ENCODE results near the gene FHOD3. TPM values are rescaled to one million over a fixed set of nuclear protein-coding genes. Genes with fewer than 3 reads are reported as not detected.

Gene FHOD3
- total RNA-seq, 1 donor from 2014 or later: 16.3 TPM

DNA sequence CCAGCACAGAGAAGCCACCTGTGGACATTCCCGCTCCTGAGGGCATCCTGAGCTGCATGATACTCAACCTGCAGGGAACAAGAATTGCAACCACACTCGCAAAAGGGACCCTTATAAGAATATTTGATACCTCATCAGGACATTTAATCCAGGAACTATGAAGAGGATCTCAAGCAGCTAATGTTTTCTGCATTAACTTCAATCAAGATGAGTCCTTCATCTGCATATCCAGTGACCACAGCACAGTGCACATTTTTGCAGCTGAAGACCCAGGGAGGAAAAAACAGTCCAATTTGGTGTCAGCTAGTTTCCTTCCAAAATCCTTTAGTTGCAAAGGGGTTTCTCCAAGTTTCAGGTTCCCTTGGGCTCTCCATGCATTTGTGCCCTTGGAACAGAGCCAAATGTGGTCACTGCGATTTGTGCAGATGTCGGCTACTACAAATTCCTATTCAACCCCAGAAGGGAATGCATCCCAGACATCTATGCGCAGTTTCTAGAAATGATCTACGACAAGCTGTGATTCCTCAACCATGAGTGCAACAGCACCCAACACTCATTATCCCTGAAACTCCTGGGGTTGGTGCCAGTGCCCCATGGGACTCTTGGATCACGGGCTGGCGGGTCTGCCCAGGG, 23.3 kb upstream of the FHOD3 start:
- Mint-ChIP-seq H3K36me3 (no peaks in the 10 kb centered on the region), H3K9me3 (no peaks in the 10 kb centered on the region), H3K4me3 (no peak overlapping the region), H3K27ac (no peak overlapping the region), H3K4me1 (no peaks in the 10 kb centered on the region), H3K27me3 (ENCODE audit: low read depth) (peaks cover 27% of the 10 kb centered on the region)
- TF ChIP-seq, protein P1, sequence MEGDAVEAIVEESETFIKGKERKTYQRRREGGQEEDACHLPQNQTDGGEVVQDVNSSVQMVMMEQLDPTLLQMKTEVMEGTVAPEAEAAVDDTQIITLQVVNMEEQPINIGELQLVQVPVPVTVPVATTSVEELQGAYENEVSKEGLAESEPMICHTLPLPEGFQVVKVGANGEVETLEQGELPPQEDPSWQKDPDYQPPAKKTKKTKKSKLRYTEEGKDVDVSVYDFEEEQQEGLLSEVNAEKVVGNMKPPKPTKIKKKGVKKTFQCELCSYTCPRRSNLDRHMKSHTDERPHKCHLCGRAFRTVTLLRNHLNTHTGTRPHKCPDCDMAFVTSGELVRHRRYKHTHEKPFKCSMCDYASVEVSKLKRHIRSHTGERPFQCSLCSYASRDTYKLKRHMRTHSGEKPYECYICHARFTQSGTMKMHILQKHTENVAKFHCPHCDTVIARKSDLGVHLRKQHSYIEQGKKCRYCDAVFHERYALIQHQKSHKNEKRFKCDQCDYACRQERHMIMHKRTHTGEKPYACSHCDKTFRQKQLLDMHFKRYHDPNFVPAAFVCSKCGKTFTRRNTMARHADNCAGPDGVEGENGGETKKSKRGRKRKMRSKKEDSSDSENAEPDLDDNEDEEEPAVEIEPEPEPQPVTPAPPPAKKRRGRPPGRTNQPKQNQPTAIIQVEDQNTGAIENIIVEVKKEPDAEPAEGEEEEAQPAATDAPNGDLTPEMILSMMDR (IDR thresholded peaks at IDR 0.05; ENCODE audit: unreplicated experiment): no peak
- no peak for DNase-seq (ENCODE audit: low spot score in 2 of 2, unreplicated experiment in 2 of 2)

DNA sequence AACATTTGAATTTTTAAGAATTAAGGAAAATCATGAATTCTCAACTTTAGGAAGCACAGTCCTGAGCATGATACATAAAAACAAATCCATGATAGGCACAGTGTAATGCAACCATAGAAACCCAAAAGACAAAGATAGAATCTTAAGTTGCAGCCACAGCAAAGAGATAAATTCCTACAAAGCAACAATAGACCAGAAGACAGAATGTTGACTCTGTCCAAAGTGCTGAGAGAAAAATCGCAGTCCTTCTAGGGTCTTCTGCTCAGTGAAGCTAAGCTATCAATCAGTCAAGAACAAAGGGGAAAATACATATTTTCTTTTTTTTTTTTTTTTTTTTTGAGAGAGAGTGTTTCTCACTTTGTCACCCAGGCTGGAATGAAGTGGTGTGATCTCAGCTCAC, 22.0 kb upstream of the FHOD3 start:
- Mint-ChIP-seq H3K4me3 (no peak overlapping the region), H3K9me3 (no peaks in the 10 kb centered on the region), H3K4me1 (no peaks in the 10 kb centered on the region), H3K36me3 (no peaks in the 10 kb centered on the region), H3K27me3 (ENCODE audit: low read depth) (peaks cover 40% of the 10 kb centered on the region), H3K27ac (no peak overlapping the region)
- no peak for DNase-seq (ENCODE audit: low spot score in 2 of 2, unreplicated experiment in 2 of 2)
- TF ChIP-seq, protein P1 (IDR thresholded peaks at IDR 0.05; ENCODE audit: unreplicated experiment): no peak

DNA sequence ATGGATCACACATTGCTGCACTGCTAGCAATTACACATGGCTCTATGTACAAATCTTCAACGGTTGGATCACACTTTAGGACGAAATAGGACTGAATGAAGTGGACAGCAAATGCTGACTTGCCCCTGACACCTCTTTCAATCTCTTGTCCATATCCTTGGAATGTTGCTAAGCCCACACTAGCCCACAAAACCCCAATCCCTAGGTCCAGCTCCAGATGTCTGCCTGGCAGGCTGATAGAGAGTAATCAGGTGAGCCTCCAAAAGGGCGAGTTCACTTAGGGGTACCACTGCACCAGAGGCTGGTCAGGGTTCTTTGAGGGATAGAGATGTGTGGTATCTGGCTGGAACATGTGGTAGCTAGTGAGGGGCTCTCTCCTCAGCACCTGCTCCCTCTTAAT, 18.5 kb upstream of the FHOD3 start:
- Mint-ChIP-seq H3K27ac (no peak overlapping the region), H3K27me3 (ENCODE audit: low read depth) (peaks cover 56% of the 10 kb centered on the region), H3K4me3 (no peak overlapping the region), H3K4me1 (no peaks in the 10 kb centered on the region), H3K9me3 (no peaks in the 10 kb centered on the region), H3K36me3 (no peaks in the 10 kb centered on the region)
- TF ChIP-seq, protein P1 (IDR thresholded peaks at IDR 0.05; ENCODE audit: unreplicated experiment): no peak
- DNase-seq (ENCODE audit: low spot score in 2 of 2, unreplicated experiment in 2 of 2): no peak

DNA sequence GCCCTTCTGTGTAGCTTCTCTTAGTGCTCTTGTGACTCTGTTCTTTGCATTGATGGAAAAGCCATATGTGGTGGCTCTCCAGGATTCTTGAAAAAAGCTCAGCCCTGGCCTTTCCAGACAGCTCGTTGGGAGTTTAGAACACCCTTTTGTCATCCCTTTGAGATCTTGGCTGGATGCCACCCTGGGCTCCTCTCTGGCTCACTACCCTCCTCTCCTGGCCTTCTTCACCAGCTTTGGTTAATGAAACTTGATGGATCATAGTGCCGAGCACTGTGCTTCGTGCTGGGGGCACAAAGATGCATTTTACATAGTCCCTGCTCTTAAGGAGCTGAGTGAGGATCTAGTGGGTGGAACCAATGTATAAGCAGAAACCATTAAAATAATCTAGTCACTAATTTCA, 15.6 kb upstream of the FHOD3 start:
- Mint-ChIP-seq H3K27me3 (ENCODE audit: low read depth) (peaks cover 52% of the 10 kb centered on the region), H3K4me1 (no peaks in the 10 kb centered on the region), H3K4me3 (no peak overlapping the region), H3K27ac (no peak overlapping the region), H3K36me3 (no peaks in the 10 kb centered on the region), H3K9me3 (no peaks in the 10 kb centered on the region)
- TF ChIP-seq, protein P1 (IDR thresholded peaks at IDR 0.05; ENCODE audit: unreplicated experiment): no peak
- no peak for DNase-seq (ENCODE audit: low spot score in 2 of 2, unreplicated experiment in 2 of 2)

DNA sequence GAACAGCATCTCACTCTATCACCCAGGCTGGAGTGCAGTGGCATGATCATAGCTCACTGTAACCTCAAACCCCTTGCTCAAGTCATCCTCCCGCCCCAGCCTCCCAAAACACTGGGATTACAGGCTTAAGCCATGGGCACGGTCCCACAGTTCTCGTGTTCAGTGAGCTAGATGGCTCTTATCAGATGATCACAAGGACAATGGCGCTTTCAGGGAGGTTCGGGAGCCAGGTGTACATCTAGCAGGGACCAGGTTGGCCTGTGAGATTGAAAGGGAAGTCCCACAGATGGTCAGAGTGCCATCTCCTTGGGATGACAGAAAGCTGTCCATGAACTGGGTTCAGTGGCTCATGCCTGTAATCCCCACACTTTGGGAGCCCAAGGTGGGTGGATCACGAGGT, 14.1 kb upstream of the FHOD3 start:
- Mint-ChIP-seq H3K4me1 (no peaks in the 10 kb centered on the region), H3K9me3 (peaks cover 3% of the 10 kb centered on the region), H3K36me3 (no peaks in the 10 kb centered on the region), H3K4me3 (no peak overlapping the region), H3K27me3 (ENCODE audit: low read depth) (peaks cover 40% of the 10 kb centered on the region), H3K27ac (no peak overlapping the region)
- no peak for DNase-seq (ENCODE audit: low spot score in 2 of 2, unreplicated experiment in 2 of 2)
- TF ChIP-seq, protein P1 (IDR thresholded peaks at IDR 0.05; ENCODE audit: unreplicated experiment): no peak

DNA sequence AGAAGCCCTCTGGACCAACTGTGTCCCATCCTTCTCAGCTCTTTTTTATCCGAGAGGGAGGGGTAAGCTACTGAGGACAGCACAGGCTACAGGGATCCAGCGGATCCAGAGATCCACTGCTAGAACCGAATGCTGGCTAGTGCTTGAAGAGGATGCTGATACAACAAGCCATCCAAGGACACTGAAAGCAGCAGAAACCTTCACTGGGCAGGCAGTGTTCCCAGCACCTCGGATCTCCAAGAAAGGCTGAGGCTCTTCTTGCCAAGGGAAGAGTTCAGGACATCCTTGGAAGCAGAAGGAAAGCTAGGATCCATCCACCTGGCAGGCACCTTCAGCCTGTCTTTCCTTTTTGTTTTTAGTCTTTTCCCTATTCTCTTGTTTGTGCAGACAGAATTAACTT, 13.2 kb upstream of the FHOD3 start:
- Mint-ChIP-seq H3K36me3 (no peaks in the 10 kb centered on the region), H3K4me1 (no peaks in the 10 kb centered on the region), H3K27me3 (ENCODE audit: low read depth) (peaks cover 33% of the 10 kb centered on the region), H3K4me3 (no peak overlapping the region), H3K9me3 (peaks cover 9% of the 10 kb centered on the region), H3K27ac (no peak overlapping the region)
- TF ChIP-seq, protein P1 (IDR thresholded peaks at IDR 0.05; ENCODE audit: unreplicated experiment): no peak
- no peak for DNase-seq (ENCODE audit: low spot score in 2 of 2, unreplicated experiment in 2 of 2)
